ENCODE results near the gene DAGLA. TPM values are rescaled to one million over a fixed set of nuclear protein-coding genes. Genes with fewer than 3 reads are reported as not detected.

The DAGLA gene
- total RNA-seq, 1 donor from 2014 or later, result 4.3 TPM

- intact Hi-C loops (cut with DNase I), result no loop called here
- ATAC-seq, result no peak
- DNase-seq (ENCODE audit: missing footprints), result no peak
Measured at GRCh38 chr11:61749591-61750217, 69.5 kb downstream of the DAGLA start.

GRCh38 chr11:61750631-61751273 lies 70.6 kb downstream of the DAGLA start:
- intact Hi-C loops (cut with DNase I), result no loop called here
- ATAC-seq, result no peak

GRCh38 chr11:61751384-61751783 lies 71.2 kb downstream of the DAGLA start:
- intact Hi-C loops (cut with DNase I), result no loop called here
- DNase-seq (ENCODE audit: missing footprints), result no peak
- no peak for ATAC-seq

More at GRCh38 chr11:61750631-61751273, 70.6 kb downstream of the DAGLA start:
- DNase-seq (ENCODE audit: missing footprints), result no peak

GRCh38 chr11:61752117-61752924 lies 72.1 kb downstream of the DAGLA start, which contains the start of gene MYRF:
TSS of gene MYRF (plus strand) at chr11:61752636. CDS start at chr11:61752745, 109 bp downstream.
- intact Hi-C loops (cut with DNase I), result loop anchor here (2.0 kb wide), 1 partner anchor 356 kb away; no protein-coding TSS in a partner anchor
- no peak for DNase-seq (ENCODE audit: missing footprints)

GRCh38 chr11:61752925-61753521 lies 72.8 kb downstream of the DAGLA start:
- no peak for ATAC-seq
- no peak for DNase-seq (ENCODE audit: missing footprints)
- intact Hi-C loops (cut with DNase I), result loop anchor here (2.0 kb wide), 1 partner anchor 356 kb away; no protein-coding TSS in a partner anchor

More at GRCh38 chr11:61752117-61752924, 72.1 kb downstream of the DAGLA start, which contains the start of gene MYRF:
- ATAC-seq, result peak; percentile 42

- DNase-seq (ENCODE audit: missing footprints) (no peak), ATAC-seq (no peak)
- intact Hi-C loops (cut with DNase I), result loop anchor here (2.0 kb wide), 1 partner anchor 355 kb away; no protein-coding TSS in a partner anchor
Measured at GRCh38 chr11:61753672-61754071, 73.5 kb downstream of the DAGLA start.

GRCh38 chr11:61754534-61755482 lies 74.6 kb downstream of the DAGLA start:
- DNase-seq (ENCODE audit: missing footprints) (no peak), ATAC-seq (no peak)
- intact Hi-C loops (cut with DNase I), result no loop called here

GRCh38 chr11:61756147-61756451 lies 75.9 kb downstream of the DAGLA start:
- DNase-seq (ENCODE audit: missing footprints) (no peak), ATAC-seq (no peak)
- intact Hi-C loops (cut with DNase I), result no loop called here

- ATAC-seq (no peak), DNase-seq (ENCODE audit: missing footprints) (no peak)
- intact Hi-C loops (cut with DNase I), result no loop called here
Measured at GRCh38 chr11:61756452-61757212, 76.4 kb downstream of the DAGLA start.

- intact Hi-C loops (cut with DNase I), result no loop called here
- DNase-seq (ENCODE audit: missing footprints) (no peak), ATAC-seq (no peak)
Measured at GRCh38 chr11:61757213-61757862, 77.1 kb downstream of the DAGLA start.

- no peak for DNase-seq (ENCODE audit: missing footprints)
- intact Hi-C loops (cut with DNase I), result no loop called here
- no peak for ATAC-seq
Measured at GRCh38 chr11:61760946-61761345, 80.8 kb downstream of the DAGLA start.

GRCh38 chr11:61761440-61762222 lies 81.4 kb downstream of the DAGLA start:
- intact Hi-C loops (cut with DNase I), result no loop called here
- no peak for DNase-seq (ENCODE audit: missing footprints)
- ATAC-seq, result no peak

GRCh38 chr11:61762223-61762615 lies 82.0 kb downstream of the DAGLA start:
- DNase-seq (ENCODE audit: missing footprints) (no peak), ATAC-seq (no peak)
- intact Hi-C loops (cut with DNase I), result no loop called here

GRCh38 chr11:61762798-61763197 lies 82.6 kb downstream of the DAGLA start:
- ATAC-seq (no peak), DNase-seq (ENCODE audit: missing footprints) (no peak)
- intact Hi-C loops (cut with DNase I), result no loop called here

- intact Hi-C loops (cut with DNase I), result no loop called here
- DNase-seq (ENCODE audit: missing footprints) (no peak), ATAC-seq (no peak)
Measured at GRCh38 chr11:61763930-61764605, 83.9 kb downstream of the DAGLA start.
